ENCODE data around the gene BBIP1. TPM values are rescaled to one million over a fixed set of nuclear protein-coding genes. Genes with fewer than 3 reads are reported as not detected.

The BBIP1 gene
- total RNA-seq, 1 donor from 2014 or later: 33.6 TPM

- no peak for DNase-seq (ENCODE audit: low read depth, low spot score)
- peaks cover 7% of the 10 kb centered on the region for H3K9me3 Mint-ChIP-seq
- no peak for TF ChIP-seq CTCF (conservative IDR thresholded peaks at IDR 0.05)
- no peaks in the 10 kb centered on the region for H3K27me3 Mint-ChIP-seq (ENCODE audit: low read depth)
- peaks cover 15% of the 10 kb centered on the region for H3K4me1 Mint-ChIP-seq
- H3K27ac Mint-ChIP-seq (ENCODE audit: unreplicated experiment): no peak overlapping the region
- no peaks in the 10 kb centered on the region for H3K36me3 Mint-ChIP-seq (ENCODE audit: low read depth)
- no peak overlapping the region for H3K4me3 Mint-ChIP-seq
Observed at GRCh38 chr10:110853921-110854605, 64.9 kb downstream of the BBIP1 start.

GRCh38 chr10:110852947-110853346, 66.0 kb downstream of the BBIP1 start:
- H3K9me3 Mint-ChIP-seq: peaks cover 7% of the 10 kb centered on the region
- no peak overlapping the region for H3K27ac Mint-ChIP-seq (ENCODE audit: unreplicated experiment)
- H3K27me3 Mint-ChIP-seq (ENCODE audit: low read depth): no peaks in the 10 kb centered on the region
- no peak for DNase-seq (ENCODE audit: low read depth, low spot score)
- peaks cover 12% of the 10 kb centered on the region for H3K4me1 Mint-ChIP-seq
- no peak for TF ChIP-seq CTCF (conservative IDR thresholded peaks at IDR 0.05)
- no peak overlapping the region for H3K4me3 Mint-ChIP-seq
- no peaks in the 10 kb centered on the region for H3K36me3 Mint-ChIP-seq (ENCODE audit: low read depth)

DNA sequence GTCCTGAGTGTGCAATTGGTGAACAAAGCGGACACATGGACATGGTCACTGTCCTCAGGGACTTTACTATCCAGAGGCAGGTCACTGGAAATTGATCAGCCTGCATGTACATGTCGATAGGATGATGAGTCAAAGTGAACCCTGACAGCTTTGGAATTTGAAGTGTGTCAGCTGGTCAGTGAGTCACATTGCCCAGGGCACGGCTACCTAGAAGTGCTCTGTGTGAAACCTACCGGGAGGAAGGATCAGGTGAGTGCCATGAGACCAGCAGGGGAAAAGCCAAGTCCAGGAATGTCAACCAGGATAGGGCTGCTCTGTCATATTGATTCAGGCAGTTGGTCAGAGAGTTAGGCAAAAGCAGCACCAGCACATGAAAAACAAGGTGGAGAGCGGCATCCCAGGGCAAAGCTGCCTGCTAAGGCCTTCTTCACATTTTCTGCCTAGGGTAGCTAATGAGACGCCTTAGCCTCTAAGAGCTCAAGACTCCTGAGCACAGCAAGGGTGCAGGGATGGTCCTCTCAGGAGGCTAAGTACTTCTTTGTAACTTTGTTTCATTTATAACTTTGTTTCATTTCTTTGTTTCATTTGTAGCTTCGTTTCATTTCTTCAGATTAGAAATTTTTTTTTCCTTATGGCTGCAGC, 66.6 kb downstream of the BBIP1 start:
- Mint-ChIP-seq H3K36me3 (ENCODE audit: low read depth) (no peaks in the 10 kb centered on the region), H3K4me1 (peaks cover 7% of the 10 kb centered on the region), H3K27ac (ENCODE audit: unreplicated experiment) (no peak overlapping the region), H3K4me3 (no peak overlapping the region), H3K27me3 (ENCODE audit: low read depth) (no peaks in the 10 kb centered on the region), H3K9me3 (peaks cover 7% of the 10 kb centered on the region)
- DNase-seq (ENCODE audit: low read depth, low spot score): no peak
- no peak for TF ChIP-seq CTCF (conservative IDR thresholded peaks at IDR 0.05)

DNA sequence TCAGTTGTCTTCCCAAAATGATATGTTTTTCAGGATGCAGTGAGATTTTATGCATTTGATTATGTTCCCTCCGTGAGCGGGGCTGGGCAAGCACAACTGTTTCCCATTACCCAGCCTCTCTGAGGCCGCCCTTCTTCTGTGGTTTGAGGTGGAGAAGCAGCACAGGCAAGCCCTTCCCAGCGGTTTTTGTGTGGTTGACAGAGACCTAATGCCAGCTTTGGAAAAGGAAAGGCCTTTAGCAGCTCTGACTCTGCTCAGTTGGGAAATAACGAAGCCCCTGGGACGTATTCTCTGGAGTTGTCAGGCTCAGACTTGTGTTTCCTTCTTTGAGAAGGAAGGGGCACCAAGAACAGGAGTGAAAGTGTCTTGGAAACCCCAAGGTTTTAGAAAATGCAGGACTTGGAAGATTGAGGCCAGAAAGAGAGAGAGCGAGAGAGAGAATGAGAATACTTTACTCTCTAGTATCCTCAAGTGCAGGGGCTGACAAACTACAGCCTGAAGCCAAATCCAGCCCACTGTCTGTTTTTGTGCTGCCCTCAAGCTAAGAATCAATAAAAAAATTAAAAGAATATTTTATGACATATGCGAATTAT, 67.9 kb downstream of the BBIP1 start:
- Mint-ChIP-seq H3K4me1 (peaks cover 7% of the 10 kb centered on the region), H3K4me3 (no peak overlapping the region), H3K36me3 (ENCODE audit: low read depth) (no peaks in the 10 kb centered on the region), H3K27me3 (ENCODE audit: low read depth) (no peaks in the 10 kb centered on the region), H3K27ac (ENCODE audit: unreplicated experiment) (no peak overlapping the region), H3K9me3 (peaks cover 7% of the 10 kb centered on the region)
- TF ChIP-seq CTCF (conservative IDR thresholded peaks at IDR 0.05): no peak
- DNase-seq (ENCODE audit: low read depth, low spot score): no peak

- Mint-ChIP-seq H3K9me3 (no peaks in the 10 kb centered on the region), H3K27me3 (ENCODE audit: low read depth) (no peaks in the 10 kb centered on the region), H3K4me1 (peaks cover 7% of the 10 kb centered on the region), H3K4me3 (no peak overlapping the region), H3K36me3 (ENCODE audit: low read depth) (no peaks in the 10 kb centered on the region), H3K27ac (ENCODE audit: unreplicated experiment) (peak overlapping the region; percentile 77)
- no peak for DNase-seq (ENCODE audit: low read depth, low spot score)
- no peak for TF ChIP-seq CTCF (conservative IDR thresholded peaks at IDR 0.05)
Observed at GRCh38 chr10:110850099-110850498, 68.9 kb downstream of the BBIP1 start.

Other genes with a start within 250 kb of the BBIP1 start
- 37.8 and 41.9 TPM in 2 replicates for gene PDCD4, start 47.3 kb downstream of the BBIP1 start, total RNA-seq
- 30.1 and 34.9 TPM in 2 replicates for gene SHOC2, start 424 bp upstream of the BBIP1 start, total RNA-seq
- gene ADRA2A, start 157.8 kb upstream of the BBIP1 start, total RNA-seq: 0.07 and 0.14 TPM in 2 replicates